HG02571 (cell line): ENCODE measurements around the gene FGF12.

Source experiments
- ATAC-seq: cut with Tn5 transposase; IDR thresholded peaks from one replicate; pipeline ENCODE4 v1.9.1; 2021; ENCODE audit warnings: mild to moderate bottlenecking, moderate library complexity; ENCODE audit not compliant: unreplicated experiment

Gene FGF12

GRCh38 chr3:192501401-192501800, 225.9 kb downstream of the FGF12 start:
- ATAC-seq = no peak

GRCh38 chr3:192496905-192497587, 230.3 kb downstream of the FGF12 start:
- ATAC-seq = no peak

DNA sequence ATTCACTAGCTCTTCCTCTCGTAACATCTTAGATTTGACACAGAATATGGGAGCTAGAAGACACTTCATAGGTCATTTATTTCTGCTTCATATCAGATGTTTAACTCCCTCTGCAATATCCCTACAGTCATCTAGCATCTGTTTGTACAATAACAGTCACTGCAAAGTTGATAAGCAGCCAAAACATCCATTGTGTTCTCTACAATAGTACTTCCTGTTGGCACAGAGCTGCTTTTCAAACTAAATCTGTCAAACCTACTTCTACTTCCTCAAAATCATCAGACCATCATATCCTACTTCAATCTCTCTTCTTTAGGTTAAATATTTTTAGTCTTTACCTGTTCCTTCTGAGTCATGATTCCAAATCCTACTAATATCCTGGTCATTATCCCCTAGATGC, 233.2 kb downstream of the FGF12 start:
- no peak for ATAC-seq

DNA sequence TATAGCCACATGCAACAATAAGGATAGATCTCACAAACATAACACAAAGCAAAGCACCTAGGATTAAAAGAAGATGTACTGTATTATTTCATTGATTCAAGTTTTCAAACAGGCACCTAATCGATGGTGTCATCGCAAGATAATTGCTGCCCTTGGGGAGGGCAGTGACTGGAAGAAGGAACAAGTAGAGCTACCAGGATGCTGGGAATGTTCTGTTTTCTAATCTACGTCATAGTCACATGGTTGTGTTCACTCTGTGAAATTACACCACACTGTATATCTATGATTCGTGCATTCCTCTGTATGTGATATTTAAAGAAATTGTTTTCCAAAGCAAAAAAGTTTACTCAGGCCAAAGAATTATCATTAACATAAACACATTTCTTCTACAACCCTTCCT, 236.6 kb downstream of the FGF12 start:
- no peak for ATAC-seq

- ATAC-seq = no peak
These were observed 237.8 kb downstream of the FGF12 start for GRCh38 chr3:192489579-192489978.

GRCh38 chr3:192487033-192487432, 240.3 kb downstream of the FGF12 start:
- no peak for ATAC-seq

DNA sequence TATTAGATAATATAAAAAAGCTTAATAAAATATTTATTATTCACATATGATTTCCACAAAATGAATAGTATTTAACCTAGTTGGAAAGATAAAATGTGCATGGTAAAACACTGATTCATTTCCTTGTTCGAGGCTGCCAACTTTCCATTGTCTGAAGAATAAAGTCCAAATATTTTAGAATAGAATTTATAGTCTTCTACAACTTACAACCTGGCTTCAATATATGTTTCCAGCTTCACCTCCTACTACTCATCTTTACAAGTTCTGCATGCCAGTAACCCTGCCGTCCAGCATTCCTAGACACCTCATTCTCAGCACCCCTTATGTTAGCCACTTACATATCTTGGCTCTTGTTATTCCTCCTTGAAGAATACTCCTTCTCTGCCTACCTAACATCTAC, 244.5 kb downstream of the FGF12 start:
- no peak for ATAC-seq

DNA sequence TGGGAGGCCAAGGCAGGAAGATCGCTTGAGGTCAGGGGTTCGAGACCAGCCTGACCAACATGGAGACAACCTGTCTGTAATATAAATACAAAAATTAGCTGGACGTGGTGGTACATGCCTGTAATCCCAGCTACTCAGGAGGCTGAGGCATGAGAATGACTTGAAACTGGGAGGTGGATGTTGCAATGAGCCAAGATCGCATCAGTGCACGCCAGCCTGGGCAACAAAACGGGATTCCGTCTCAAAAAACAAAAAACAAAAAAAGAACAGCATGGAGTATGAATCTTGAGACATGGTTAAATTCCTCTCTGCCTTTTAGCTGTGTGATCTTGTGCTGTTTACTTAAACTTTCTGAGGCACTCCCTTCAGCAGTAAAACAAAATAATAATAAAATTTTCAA, 244.9 kb downstream of the FGF12 start:
- no peak for ATAC-seq

DNA sequence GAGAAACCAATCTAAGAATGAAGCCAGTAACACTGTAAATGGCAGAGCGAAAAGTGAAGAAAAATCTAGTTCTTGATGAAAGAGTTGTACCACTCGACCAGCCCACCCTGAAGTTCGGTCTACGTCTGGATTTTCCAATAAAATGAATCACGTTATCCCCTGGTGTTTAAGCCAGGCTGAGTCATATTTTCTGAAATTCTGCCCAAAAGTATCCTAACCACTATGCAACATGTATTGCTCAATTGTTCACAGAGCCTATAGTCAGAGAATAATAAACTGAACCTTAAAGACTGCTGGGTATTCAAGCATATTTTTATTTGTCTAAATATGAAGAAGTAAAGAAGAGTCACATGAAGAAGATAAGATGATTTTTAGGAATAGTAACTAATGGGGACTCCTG, 245.7 kb downstream of the FGF12 start:
- ATAC-seq = no peak

DNA sequence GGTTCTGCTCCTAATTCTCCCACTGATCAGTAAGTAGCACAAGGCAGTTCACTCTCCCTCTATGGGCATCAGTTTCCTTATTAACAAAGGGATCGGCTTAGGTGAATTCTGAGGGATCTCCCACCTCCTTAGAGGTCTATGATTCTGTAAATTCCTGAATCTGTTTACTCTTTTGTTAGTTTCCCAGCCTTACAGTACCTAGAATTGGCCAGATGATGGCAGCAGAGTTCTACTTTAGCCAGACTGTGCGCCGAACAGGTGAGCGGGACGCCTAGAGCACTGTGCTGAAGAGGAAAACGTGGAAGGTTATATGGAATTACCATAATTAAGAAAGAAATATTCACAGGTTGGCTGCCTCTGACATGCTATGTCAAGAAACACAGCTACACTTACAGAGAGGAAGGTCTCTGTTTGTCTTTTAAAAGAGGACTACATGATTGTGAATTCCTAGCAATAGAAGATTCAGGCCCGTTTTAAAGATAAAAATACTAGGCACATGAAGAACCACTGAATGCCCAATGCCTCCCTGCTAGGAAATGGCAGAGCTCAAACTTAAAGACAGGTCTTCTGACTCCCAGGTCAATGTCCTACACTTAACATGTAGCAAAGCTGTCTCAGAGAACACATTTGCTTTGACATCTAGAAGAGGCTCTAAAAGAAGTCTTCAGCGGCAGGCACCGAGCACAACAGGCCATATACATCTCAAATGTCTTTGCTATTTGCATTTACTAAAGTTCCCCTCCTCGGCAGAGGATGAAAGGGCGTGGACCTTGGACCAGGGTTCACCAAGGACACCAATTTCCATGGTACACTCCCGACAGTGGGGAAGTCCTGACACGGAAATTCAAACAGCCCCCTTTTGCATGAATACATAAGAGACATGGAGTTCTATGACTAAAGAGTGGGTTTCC, 259.9 kb downstream of the FGF12 start:
- peak; percentile 95 for ATAC-seq

GRCh38 chr3:192449036-192449435, 278.3 kb downstream of the FGF12 start:
- no peak for ATAC-seq

- ATAC-seq = no peak
These were observed 281.3 kb downstream of the FGF12 start for GRCh38 chr3:192445770-192446644.

- ATAC-seq = no peak
These were observed 282.6 kb downstream of the FGF12 start for GRCh38 chr3:192444791-192445106.

- ATAC-seq = peak; percentile 92
These were observed 283.1 kb downstream of the FGF12 start for GRCh38 chr3:192444096-192444790.

- ATAC-seq = no peak
These were observed 292.1 kb downstream of the FGF12 start for GRCh38 chr3:192435241-192435640.

DNA sequence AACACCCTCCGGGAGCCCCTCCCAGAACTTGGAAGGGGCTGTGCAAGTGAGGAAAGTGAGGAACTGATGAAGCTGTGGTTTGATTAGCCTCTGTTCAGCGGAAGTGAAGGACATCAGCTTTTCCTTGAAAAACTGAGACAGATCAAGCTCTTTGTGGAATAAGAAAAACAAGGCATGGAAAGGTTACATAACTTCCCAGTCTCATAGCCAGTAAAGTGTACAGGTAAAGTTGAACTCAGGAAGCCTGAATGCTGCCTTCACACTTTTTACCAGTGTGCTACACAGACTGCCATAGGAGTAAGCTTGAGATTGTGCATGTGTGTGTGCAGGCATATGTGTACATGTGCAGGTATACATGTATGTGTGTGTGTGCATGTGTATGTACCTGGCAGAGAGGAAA, 293.2 kb downstream of the FGF12 start:
- no peak for ATAC-seq

DNA sequence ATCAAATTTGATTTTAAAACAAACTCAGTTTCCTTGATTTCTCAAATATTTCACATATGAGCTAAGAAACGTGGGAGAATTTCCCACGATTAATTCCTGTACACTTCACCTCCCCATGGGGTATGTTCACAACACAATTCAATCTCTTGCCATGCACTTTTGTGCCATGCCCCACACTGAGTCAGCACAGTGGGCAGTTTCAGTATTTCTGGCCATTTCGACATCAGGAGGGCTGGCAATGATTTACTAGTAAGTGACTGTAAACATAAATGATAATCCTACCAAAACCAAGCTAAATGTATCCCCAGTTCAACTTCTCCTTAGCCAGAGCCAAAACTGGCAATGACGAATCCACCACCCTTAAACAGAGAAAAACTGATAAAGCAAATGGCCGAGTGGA, 293.6 kb downstream of the FGF12 start:
- no peak for ATAC-seq

DNA sequence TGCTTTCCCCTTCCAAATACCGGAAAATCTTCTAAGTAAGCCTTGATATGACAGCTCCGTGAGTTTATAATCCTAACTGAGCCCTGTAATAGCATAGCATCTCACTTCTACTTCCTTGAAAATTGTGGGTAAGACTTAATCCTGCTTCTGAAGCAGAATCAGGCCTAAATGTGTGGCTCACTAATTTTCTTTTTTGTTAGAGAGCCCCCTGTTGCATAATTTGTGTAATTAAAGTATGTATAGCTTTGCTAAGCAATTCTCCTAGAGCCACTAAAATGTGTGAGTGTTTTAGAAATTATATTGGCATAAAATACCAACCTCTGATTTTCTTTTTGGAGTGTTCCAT, 304.4 kb downstream of the FGF12 start:
- ATAC-seq = no peak

DNA sequence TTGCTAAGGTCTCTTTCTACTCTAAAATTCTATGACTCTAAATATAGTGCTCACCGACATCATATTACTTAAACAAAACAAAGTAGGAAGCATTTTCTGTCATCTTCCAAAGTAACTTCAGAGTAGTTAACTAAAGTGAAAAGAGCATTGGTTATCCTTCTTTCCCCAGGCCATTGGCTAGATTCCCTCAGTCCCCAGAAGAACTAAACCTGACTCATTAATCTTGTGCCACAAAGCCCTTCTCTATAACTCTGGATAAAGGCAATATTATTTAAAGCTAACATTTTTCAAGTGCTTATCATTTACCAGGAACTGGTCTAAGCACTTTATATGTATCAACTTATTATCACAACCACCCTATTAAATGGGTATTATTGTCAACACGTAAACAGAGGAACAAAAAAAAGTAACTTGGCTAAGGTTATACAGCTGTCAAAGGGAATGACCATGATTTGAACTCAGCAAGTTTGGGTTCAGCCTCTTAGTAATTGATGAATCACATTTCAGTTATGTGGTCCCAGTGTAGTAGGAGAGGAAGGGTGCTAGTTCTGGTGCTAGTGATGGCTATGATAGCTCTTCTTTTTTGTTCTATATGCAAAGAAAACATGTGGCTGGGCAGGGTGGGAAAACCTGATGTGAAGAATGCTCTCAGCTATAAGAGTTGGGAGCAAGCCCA, 304.9 kb downstream of the FGF12 start:
- no peak for ATAC-seq

DNA sequence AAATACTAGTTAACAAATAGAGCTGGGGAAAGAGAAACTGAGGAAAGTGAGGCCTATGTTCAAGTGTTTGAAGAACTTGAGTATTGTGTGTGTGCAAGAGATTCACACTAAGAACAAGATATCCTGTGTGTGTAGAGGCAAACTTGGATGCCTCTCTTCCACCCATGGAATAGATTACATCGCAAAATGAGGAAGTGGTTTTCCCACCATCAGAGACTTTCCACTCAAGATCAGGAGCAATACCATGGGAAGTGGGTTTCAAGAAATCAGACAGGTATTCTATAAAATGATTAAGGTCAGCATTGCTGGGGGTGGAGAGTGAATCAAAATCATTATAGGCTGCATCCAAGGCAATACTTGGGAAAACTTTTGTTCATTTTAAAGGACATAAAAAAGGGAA, 308.0 kb downstream of the FGF12 start:
- no peak for ATAC-seq
